SK-N-SH treated with all-trans-retinoic acid at 6 μM for 48 hours (cell line): Measurements from ENCODE around the gene ARHGAP24.

Experiments
- ATAC-seq: fragments of 200-7000 bp; cut with Tn5 transposase; 3 replicates; pipeline ENCODE4 v1.9.1; 2020; ENCODE audit warnings: mild to moderate bottlenecking, moderate library complexity
- BACH2 ChIP-seq: fragments of 250-450 bp; sonication (Bioruptor Pico); IDR thresholded peaks from 2 replicates; pipeline ENCODE4 v1.9.0; 2021; ENCODE audit warnings: mild to moderate bottlenecking, borderline replicate concordance
- CSDC2 ChIP-seq: fragments of 250-450 bp; sonication (Bioruptor Pico); IDR thresholded peaks from 2 replicates; pipeline ENCODE4 v1.5.0; 2020; ENCODE audit warnings: mild to moderate bottlenecking, moderate library complexity
- ESRRG ChIP-seq: fragments of 250-450 bp; sonication (Bioruptor Pico); IDR thresholded peaks from 2 replicates; pipeline ENCODE4 v1.6.1; 2021; ENCODE audit warnings: mild to moderate bottlenecking
- GLIS3 ChIP-seq: fragments of 250-450 bp; sonication (Bioruptor Pico); IDR thresholded peaks from 2 replicates; pipeline ENCODE4 v1.5.0; 2020; ENCODE audit warnings: mild to moderate bottlenecking, moderate library complexity
- ISL1 ChIP-seq: fragments of 250-450 bp; sonication (Bioruptor Pico); IDR thresholded peaks from 2 replicates; pipeline ENCODE4 v2.1.2; 2022; ENCODE audit warnings: mild to moderate bottlenecking, moderate library complexity
- OSR1 ChIP-seq: fragments of 250-450 bp; sonication (Bioruptor Pico); IDR thresholded peaks from 2 replicates; pipeline ENCODE4 v1.8.0; 2022; ENCODE audit warnings: moderate library complexity, mild to moderate bottlenecking, inconsistent platforms
- PPARA ChIP-seq: fragments of 250-450 bp; sonication (Bioruptor Pico); IDR thresholded peaks from 2 replicates; pipeline ENCODE4 v1.5.0; 2020; ENCODE audit warnings: mild to moderate bottlenecking, borderline replicate concordance
- RARB ChIP-seq: fragments of 250-450 bp; sonication (Bioruptor Pico); IDR thresholded peaks from 2 replicates; pipeline ENCODE4 v1.8.0; 2021; ENCODE audit warnings: mild to moderate bottlenecking, moderate library complexity
- SNAI2 ChIP-seq: fragments of 250-450 bp; sonication (Bioruptor Pico); IDR thresholded peaks from 2 replicates; pipeline ENCODE4 v1.5.0; 2020; ENCODE audit warnings: mild to moderate bottlenecking, moderate library complexity
- TCF4 ChIP-seq: fragments of 250-450 bp; sonication (Bioruptor Pico); IDR thresholded peaks from 2 replicates; pipeline ENCODE4 v1.8.0; 2021; ENCODE audit warnings: mild to moderate bottlenecking, moderate library complexity, borderline replicate concordance
- TOX ChIP-seq: fragments of 250-450 bp; sonication (Bioruptor Pico); IDR thresholded peaks from 2 replicates; pipeline ENCODE4 v1.8.0; 2021; ENCODE audit warnings: mild to moderate bottlenecking, moderate library complexity, borderline replicate concordance
- ZC3H10 ChIP-seq: fragments of 250-450 bp; sonication (Bioruptor Pico); IDR thresholded peaks from 2 replicates; pipeline ENCODE4 v1.5.1; 2021; ENCODE audit warnings: mild to moderate bottlenecking, moderate library complexity
- ZFP3 ChIP-seq: fragments of 250-450 bp; sonication (Bioruptor Pico); IDR thresholded peaks from 2 replicates; pipeline ENCODE4 v1.5.0; 2020; ENCODE audit warnings: mild to moderate bottlenecking, moderate library complexity
- ZFP30 ChIP-seq: fragments of 450-650 bp; formaldehyde crosslinking; IDR thresholded peaks from 2 replicates; pipeline ENCODE4 v1.5.0; 2022; ENCODE audit warnings: mild to moderate bottlenecking, moderate library complexity
- ZNF565 ChIP-seq: fragments of 450-650 bp; formaldehyde crosslinking; conservative IDR thresholded peaks from 2 replicates; pipeline ENCODE4 v1.5.0; 2020; ENCODE audit warnings: low read depth, mild to moderate bottlenecking, moderate library complexity
- ZNF70 ChIP-seq: fragments of 450-650 bp; formaldehyde crosslinking; IDR thresholded peaks from 2 replicates; pipeline ENCODE4 v1.5.0; 2020; ENCODE audit warnings: mild to moderate bottlenecking, moderate library complexity
- ZNF8 ChIP-seq: fragments of 450-650 bp; formaldehyde crosslinking; IDR thresholded peaks from 2 replicates; pipeline ENCODE4 v1.5.0; 2020; ENCODE audit warnings: mild to moderate bottlenecking, moderate library complexity
- TF ChIP-seq, protein P1 (sequence below): fragments of 250-450 bp; sonication (Bioruptor Pico); IDR thresholded peaks from 2 replicates; pipeline ENCODE4 v1.8.0; 2020; ENCODE audit warnings: mild to moderate bottlenecking, moderate library complexity, borderline replicate concordance
- TF ChIP-seq, protein P2 (sequence below): fragments of 250-450 bp; sonication (Bioruptor Pico); IDR thresholded peaks from 2 replicates; pipeline ENCODE4 v1.5.0; 2020; ENCODE audit warnings: mild to moderate bottlenecking, moderate library complexity
- TF ChIP-seq, protein P3 (sequence below): fragments of 250-450 bp; sonication (Bioruptor Pico); IDR thresholded peaks from 2 replicates; pipeline ENCODE4 v1.8.0; 2021; ENCODE audit warnings: low read depth, mild to moderate bottlenecking, moderate library complexity, borderline replicate concordance
- TF ChIP-seq, protein P4 (sequence below): fragments of 250-450 bp; sonication (Bioruptor Pico); IDR thresholded peaks from 2 replicates; pipeline ENCODE4 v1.5.1; 2020; ENCODE audit warnings: low read depth, mild to moderate bottlenecking, moderate library complexity

ARHGAP24 gene

DNA sequence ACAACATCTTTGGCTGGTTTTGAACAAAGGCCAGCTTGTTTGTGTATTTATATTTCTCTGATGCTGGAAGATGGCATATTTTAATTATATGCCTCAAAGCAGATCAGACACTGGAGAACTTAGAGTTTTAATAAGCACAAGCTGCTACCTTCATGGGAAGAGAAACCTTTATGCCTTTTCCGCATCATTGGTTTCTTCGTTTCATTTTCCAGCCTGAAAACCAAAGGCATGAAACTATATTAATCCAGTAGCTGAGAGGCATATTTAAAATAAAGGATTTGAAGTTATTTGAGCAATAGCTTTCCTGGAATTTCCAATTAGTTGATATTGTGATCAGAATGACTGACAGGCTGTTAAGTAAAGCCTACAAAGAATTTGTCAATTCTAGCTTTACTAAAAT lies 141.0 kb downstream of the ARHGAP24 start:
- no peak for ATAC-seq
- TF ChIP-seq ZFP3 (CRISPR knock-in tag) (no peak), ZC3H10 (CRISPR knock-in tag) (no peak), ZNF565 (CRISPR knock-in tag) (no peak), ESRRG (CRISPR knock-in tag) (no peak), GLIS3 (CRISPR knock-in tag) (no peak), ZNF8 (CRISPR knock-in tag) (no peak), PPARA (no peak), CSDC2 (no peak), TOX (CRISPR knock-in tag) (no peak), ZNF70 (no peak), OSR1 (CRISPR knock-in tag) (no peak), TCF4 (CRISPR knock-in tag) (no peak), ZFP30 (CRISPR knock-in tag) (no peak), BACH2 (CRISPR knock-in tag) (no peak)
- TF ChIP-seq, protein P1, sequence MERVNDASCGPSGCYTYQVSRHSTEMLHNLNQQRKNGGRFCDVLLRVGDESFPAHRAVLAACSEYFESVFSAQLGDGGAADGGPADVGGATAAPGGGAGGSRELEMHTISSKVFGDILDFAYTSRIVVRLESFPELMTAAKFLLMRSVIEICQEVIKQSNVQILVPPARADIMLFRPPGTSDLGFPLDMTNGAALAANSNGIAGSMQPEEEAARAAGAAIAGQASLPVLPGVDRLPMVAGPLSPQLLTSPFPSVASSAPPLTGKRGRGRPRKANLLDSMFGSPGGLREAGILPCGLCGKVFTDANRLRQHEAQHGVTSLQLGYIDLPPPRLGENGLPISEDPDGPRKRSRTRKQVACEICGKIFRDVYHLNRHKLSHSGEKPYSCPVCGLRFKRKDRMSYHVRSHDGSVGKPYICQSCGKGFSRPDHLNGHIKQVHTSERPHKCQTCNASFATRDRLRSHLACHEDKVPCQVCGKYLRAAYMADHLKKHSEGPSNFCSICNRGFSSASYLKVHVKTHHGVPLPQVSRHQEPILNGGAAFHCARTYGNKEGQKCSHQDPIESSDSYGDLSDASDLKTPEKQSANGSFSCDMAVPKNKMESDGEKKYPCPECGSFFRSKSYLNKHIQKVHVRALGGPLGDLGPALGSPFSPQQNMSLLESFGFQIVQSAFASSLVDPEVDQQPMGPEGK (CRISPR knock-in tag), result no peak
- TF ChIP-seq, protein P2, sequence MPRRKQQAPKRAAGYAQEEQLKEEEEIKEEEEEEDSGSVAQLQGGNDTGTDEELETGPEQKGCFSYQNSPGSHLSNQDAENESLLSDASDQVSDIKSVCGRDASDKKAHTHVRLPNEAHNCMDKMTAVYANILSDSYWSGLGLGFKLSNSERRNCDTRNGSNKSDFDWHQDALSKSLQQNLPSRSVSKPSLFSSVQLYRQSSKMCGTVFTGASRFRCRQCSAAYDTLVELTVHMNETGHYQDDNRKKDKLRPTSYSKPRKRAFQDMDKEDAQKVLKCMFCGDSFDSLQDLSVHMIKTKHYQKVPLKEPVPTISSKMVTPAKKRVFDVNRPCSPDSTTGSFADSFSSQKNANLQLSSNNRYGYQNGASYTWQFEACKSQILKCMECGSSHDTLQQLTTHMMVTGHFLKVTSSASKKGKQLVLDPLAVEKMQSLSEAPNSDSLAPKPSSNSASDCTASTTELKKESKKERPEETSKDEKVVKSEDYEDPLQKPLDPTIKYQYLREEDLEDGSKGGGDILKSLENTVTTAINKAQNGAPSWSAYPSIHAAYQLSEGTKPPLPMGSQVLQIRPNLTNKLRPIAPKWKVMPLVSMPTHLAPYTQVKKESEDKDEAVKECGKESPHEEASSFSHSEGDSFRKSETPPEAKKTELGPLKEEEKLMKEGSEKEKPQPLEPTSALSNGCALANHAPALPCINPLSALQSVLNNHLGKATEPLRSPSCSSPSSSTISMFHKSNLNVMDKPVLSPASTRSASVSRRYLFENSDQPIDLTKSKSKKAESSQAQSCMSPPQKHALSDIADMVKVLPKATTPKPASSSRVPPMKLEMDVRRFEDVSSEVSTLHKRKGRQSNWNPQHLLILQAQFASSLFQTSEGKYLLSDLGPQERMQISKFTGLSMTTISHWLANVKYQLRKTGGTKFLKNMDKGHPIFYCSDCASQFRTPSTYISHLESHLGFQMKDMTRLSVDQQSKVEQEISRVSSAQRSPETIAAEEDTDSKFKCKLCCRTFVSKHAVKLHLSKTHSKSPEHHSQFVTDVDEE (CRISPR knock-in tag), result no peak
- TF ChIP-seq, protein P3, sequence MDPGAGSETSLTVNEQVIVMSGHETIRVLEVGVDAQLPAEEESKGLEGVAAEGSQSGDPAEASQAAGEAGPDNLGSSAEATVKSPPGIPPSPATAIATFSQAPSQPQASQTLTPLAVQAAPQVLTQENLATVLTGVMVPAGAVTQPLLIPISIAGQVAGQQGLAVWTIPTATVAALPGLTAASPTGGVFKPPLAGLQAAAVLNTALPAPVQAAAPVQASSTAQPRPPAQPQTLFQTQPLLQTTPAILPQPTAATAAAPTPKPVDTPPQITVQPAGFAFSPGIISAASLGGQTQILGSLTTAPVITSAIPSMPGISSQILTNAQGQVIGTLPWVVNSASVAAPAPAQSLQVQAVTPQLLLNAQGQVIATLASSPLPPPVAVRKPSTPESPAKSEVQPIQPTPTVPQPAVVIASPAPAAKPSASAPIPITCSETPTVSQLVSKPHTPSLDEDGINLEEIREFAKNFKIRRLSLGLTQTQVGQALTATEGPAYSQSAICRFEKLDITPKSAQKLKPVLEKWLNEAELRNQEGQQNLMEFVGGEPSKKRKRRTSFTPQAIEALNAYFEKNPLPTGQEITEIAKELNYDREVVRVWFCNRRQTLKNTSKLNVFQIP (CRISPR knock-in tag), result no peak
- TF ChIP-seq, protein P4, sequence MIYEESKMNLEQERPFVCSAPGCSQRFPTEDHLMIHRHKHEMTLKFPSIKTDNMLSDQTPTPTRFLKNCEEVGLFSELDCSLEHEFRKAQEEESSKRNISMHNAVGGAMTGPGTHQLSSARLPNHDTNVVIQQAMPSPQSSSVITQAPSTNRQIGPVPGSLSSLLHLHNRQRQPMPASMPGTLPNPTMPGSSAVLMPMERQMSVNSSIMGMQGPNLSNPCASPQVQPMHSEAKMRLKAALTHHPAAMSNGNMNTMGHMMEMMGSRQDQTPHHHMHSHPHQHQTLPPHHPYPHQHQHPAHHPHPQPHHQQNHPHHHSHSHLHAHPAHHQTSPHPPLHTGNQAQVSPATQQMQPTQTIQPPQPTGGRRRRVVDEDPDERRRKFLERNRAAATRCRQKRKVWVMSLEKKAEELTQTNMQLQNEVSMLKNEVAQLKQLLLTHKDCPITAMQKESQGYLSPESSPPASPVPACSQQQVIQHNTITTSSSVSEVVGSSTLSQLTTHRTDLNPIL (CRISPR knock-in tag), result no peak

DNA sequence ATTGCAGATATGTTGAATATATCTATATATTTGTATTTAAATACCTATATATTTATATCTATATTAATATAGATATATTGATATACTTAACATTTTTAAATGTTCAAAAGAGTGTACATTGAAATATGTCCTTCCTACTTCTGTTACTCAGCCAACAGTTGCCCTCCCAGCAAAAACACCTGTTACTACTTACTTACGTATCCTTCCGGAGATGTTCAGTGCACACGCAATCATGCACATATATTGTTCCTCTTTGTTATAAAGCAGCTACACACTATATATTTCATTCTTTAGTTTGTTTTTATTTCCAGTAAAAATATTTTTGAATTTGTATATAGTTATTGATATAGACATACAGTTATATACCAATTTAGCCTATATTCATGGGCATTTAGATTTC lies 142.3 kb downstream of the ARHGAP24 start:
- no peak for ATAC-seq
- no peak for TF ChIP-seq BACH2 (CRISPR knock-in tag)
- TF ChIP-seq ZNF70, result no peak
- TF ChIP-seq ZNF8 (CRISPR knock-in tag), result no peak
- no peak for TF ChIP-seq RARB (CRISPR knock-in tag)

DNA sequence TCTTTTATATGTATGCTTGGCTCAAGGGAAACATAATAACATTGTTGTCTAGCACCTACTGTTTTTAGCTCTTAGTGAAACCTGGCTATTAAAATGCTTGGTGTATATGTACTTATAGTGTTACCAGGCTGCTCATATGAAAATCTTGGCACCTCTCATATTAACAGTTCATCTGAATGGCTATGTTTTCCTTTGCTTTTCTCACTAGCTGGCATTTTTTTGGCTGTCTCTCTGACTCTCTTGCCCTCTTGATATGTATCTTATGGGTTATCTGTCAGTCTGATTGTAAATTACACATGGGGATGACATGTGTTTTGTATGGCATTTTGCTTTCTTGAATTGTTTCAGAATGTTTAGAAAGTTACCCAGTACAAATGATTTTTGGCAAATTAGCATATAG lies 158.0 kb downstream of the ARHGAP24 start:
- ATAC-seq, result no peak
- TF ChIP-seq ZFP30 (CRISPR knock-in tag), result no peak
- no peak for TF ChIP-seq CSDC2
- no peak for TF ChIP-seq ZNF70
- TF ChIP-seq RARB (CRISPR knock-in tag), result no peak
- TF ChIP-seq, protein P4 (CRISPR knock-in tag), result no peak
- TF ChIP-seq TOX (CRISPR knock-in tag), result no peak
- TF ChIP-seq OSR1 (CRISPR knock-in tag), result no peak
- TF ChIP-seq, protein P1 (CRISPR knock-in tag), result no peak
- TF ChIP-seq, protein P3 (CRISPR knock-in tag), result no peak
- no peak for TF ChIP-seq PPARA
- no peak for TF ChIP-seq ZNF8 (CRISPR knock-in tag)
- TF ChIP-seq SNAI2, result no peak
- no peak for TF ChIP-seq ZC3H10 (CRISPR knock-in tag)
- no peak for TF ChIP-seq TCF4 (CRISPR knock-in tag)
- no peak for TF ChIP-seq ISL1 (CRISPR knock-in tag)
